MM.1S (cell line): ENCODE data around the gene PTK7.

Source experiments
- DNase-seq: peaks from one replicate; pipeline ENCODE4 v3.0.0-alpha.2; 2015
- H2AFZ ChIP-seq: fragments of 300-600 bp; sonication (generic); 2 replicates; pipeline ENCODE4 v1.6.0; 2016; ENCODE audit warnings: antibody characterized with exemption, low read length
- H3F3A ChIP-seq: fragments of 300-600 bp; sonication (generic); 2 replicates; pipeline ENCODE4 v1.6.1; 2016; ENCODE audit warnings: mild to moderate bottlenecking, antibody characterized with exemption, low read length, moderate library complexity, mixed read lengths; ENCODE audit not compliant: insufficient read depth
- H3K27ac ChIP-seq: fragments of 300-600 bp; sonication (generic); 2 replicates; pipeline ENCODE4 v1.5.1; 2016; ENCODE audit warnings: mild to moderate bottlenecking, low read length
- H3K27me3 ChIP-seq: fragments of 300-600 bp; sonication (generic); replicated peaks from 2 replicates; pipeline ENCODE4 v1.6.0; 2016; ENCODE audit warnings: low read length; ENCODE audit not compliant: insufficient read depth
- H3K36me3 ChIP-seq: fragments of 300-600 bp; sonication (generic); replicated peaks from 2 replicates; pipeline ENCODE4 v1.6.1; 2016; ENCODE audit warnings: mild to moderate bottlenecking, low read length, mixed read lengths; ENCODE audit not compliant: insufficient read depth
- H3K4me1 ChIP-seq: fragments of 300-600 bp; sonication (generic); 2 replicates; pipeline ENCODE4 v1.6.1; 2016; ENCODE audit warnings: low read length, mixed read lengths
- H3K4me2 ChIP-seq: fragments of 300-600 bp; sonication (generic); 2 replicates; pipeline ENCODE4 v1.6.0; 2016; ENCODE audit warnings: low read depth, low read length
- H3K4me3 ChIP-seq: fragments of 300-600 bp; sonication (generic); 2 replicates; pipeline ENCODE4 v1.5.1; 2016; ENCODE audit warnings: low read length, mixed read lengths
- H3K79me2 ChIP-seq: fragments of 300-600 bp; sonication (generic); 2 replicates; pipeline ENCODE4 v1.6.1; 2016; ENCODE audit warnings: mixed run types, low read length, mixed read lengths
- H3K9ac ChIP-seq: fragments of 300-600 bp; sonication (generic); 2 replicates; pipeline ENCODE4 v1.6.1; 2016; ENCODE audit warnings: low read length, mixed read lengths
- H3K9me2 ChIP-seq: fragments of 300-600 bp; sonication (generic); replicated peaks from 2 replicates; pipeline ENCODE4 v1.6.1; 2016; ENCODE audit warnings: mild to moderate bottlenecking, low read length, mixed read lengths; ENCODE audit not compliant: insufficient read depth
- H3K9me3 ChIP-seq: fragments of 300-600 bp; sonication (generic); replicated peaks from 2 replicates; pipeline ENCODE4 v1.6.1; 2016; ENCODE audit warnings: mild to moderate bottlenecking, low read length, mixed read lengths; ENCODE audit not compliant: insufficient read depth
- H4K20me1 ChIP-seq: fragments of 300-600 bp; sonication (generic); 2 replicates; pipeline ENCODE4 v1.6.1; 2016; ENCODE audit warnings: mild to moderate bottlenecking, low read length, moderate library complexity, mixed read lengths; ENCODE audit not compliant: insufficient read depth
- CTCF ChIP-seq: fragments of 300-600 bp; sonication (generic); IDR thresholded peaks from 2 replicates; pipeline ENCODE4 v1.5.1; 2016; ENCODE audit warnings: antibody characterized with exemption, low read length, mixed read lengths
- EZH2 ChIP-seq: fragments of 300-600 bp; sonication (generic); optimal IDR thresholded peaks from 2 replicates; pipeline ENCODE3; 2017; ENCODE audit warnings: low read depth, mild to moderate bottlenecking, antibody characterized with exemption, low read length, mixed read lengths
- EZH2phosphoT487 ChIP-seq: fragments of 300-600 bp; sonication (generic); IDR thresholded peaks from 2 replicates; pipeline ENCODE4 v1.6.1; 2018; ENCODE audit warnings: antibody characterized with exemption, low read length

Gene PTK7

DNA sequence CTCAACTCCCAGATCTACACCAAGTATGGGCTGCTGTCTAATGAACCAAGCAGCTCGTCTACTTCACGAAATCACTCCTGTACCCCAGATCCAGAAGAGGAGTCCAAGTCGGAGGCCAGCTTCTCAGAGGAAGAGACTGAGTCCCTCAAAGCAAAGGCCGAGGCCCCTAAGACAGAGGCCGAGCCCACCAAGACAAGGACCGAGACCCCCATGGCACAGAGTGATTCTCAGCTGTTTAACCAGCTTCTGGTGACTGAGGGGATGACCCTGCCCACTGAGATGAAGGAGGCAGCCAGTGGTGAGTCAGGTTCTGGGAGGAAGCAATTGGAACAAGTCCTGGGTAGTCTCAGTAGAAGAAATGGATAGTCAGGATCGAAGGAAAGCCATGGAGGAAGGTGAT is 111.7 kb downstream of the PTK7 start:
- Histone ChIP-seq H3K9me3 (no peaks in the 10 kb centered on the region), H3K36me3 (no peaks in the 10 kb centered on the region), H3K4me1 (peaks cover 6% of the 10 kb centered on the region; the same call in 1 of the 2 replicates), H4K20me1 (no peaks in the 10 kb centered on the region), H3K4me3 (no peak overlapping the region), H3K9me2 (no peaks in the 10 kb centered on the region), H3K27ac (no peak overlapping the region), H3F3A (no peaks in the 10 kb centered on the region), H2AFZ (no peak overlapping the region), H3K4me2 (no peak overlapping the region), H3K9ac (no peak overlapping the region), H3K27me3 (no peaks in the 10 kb centered on the region), H3K79me2 (peaks cover 15% of the 10 kb centered on the region)
- no peak for TF ChIP-seq CTCF
- no peak for TF ChIP-seq EZH2
- TF ChIP-seq EZH2phosphoT487 = no peak
- DNase-seq = no peak

GRCh38 chr6:43188426-43188825 is 112.3 kb downstream of the PTK7 start:
- Histone ChIP-seq H3K27me3 (no peaks in the 10 kb centered on the region), H3K79me2 (peaks cover 9% of the 10 kb centered on the region), H3K36me3 (no peaks in the 10 kb centered on the region), H3K4me1 (no peaks in the 10 kb centered on the region), H3K9me3 (no peaks in the 10 kb centered on the region), H3K27ac (no peak overlapping the region), H3K4me2 (no peak overlapping the region), H4K20me1 (no peaks in the 10 kb centered on the region), H2AFZ (no peak overlapping the region), H3K9ac (no peak overlapping the region), H3K4me3 (no peak overlapping the region), H3K9me2 (no peaks in the 10 kb centered on the region), H3F3A (no peaks in the 10 kb centered on the region)
- DNase-seq = no peak
- TF ChIP-seq EZH2 (no peak), EZH2phosphoT487 (no peak), CTCF (no peak)

- no peaks in the 10 kb centered on the region for H3K4me1 ChIP-seq
- H2AFZ ChIP-seq = no peak overlapping the region
- no peaks in the 10 kb centered on the region for H3F3A ChIP-seq
- H3K4me3 ChIP-seq = no peak overlapping the region
- H3K36me3 ChIP-seq = no peaks in the 10 kb centered on the region
- no peaks in the 10 kb centered on the region for H3K27me3 ChIP-seq
- no peak overlapping the region for H3K27ac ChIP-seq
- no peak overlapping the region for H3K9ac ChIP-seq
- H3K9me2 ChIP-seq = no peaks in the 10 kb centered on the region
- H4K20me1 ChIP-seq = no peaks in the 10 kb centered on the region
- H3K79me2 ChIP-seq = no peaks in the 10 kb centered on the region
- no peak overlapping the region for H3K4me2 ChIP-seq
- TF ChIP-seq EZH2 = no peak
- TF ChIP-seq CTCF = no peak
- no peak for TF ChIP-seq EZH2phosphoT487
- DNase-seq = no peak
- no peaks in the 10 kb centered on the region for H3K9me3 ChIP-seq
Observed at GRCh38 chr6:43189776-43190304, 113.7 kb downstream of the PTK7 start.
